Left hindlimb (tissue), 1 donor: ENCODE data around the gene TMCO4.

Experiments
- DNase-seq: peaks from one replicate; pipeline ENCODE4 v3.0.0-alpha.2; 2018

Gene TMCO4

GRCh38 chr1:19774180-19774785 is 25.4 kb downstream of the TMCO4 start:
- DNase-seq, result no peak

GRCh38 chr1:19773485-19773884 is 26.2 kb downstream of the TMCO4 start:
- no peak for DNase-seq

- no peak for DNase-seq
Observed at GRCh38 chr1:19772053-19772452, 27.7 kb downstream of the TMCO4 start.

- DNase-seq, result no peak
Observed at GRCh38 chr1:19771350-19771749, 28.4 kb downstream of the TMCO4 start.

- DNase-seq, result no peak
Observed at GRCh38 chr1:19770436-19771190, 29.1 kb downstream of the TMCO4 start.

GRCh38 chr1:19769211-19769932 is 30.3 kb downstream of the TMCO4 start:
- no peak for DNase-seq

GRCh38 chr1:19768353-19769210 is 31.1 kb downstream of the TMCO4 start:
- DNase-seq, result no peak

DNA sequence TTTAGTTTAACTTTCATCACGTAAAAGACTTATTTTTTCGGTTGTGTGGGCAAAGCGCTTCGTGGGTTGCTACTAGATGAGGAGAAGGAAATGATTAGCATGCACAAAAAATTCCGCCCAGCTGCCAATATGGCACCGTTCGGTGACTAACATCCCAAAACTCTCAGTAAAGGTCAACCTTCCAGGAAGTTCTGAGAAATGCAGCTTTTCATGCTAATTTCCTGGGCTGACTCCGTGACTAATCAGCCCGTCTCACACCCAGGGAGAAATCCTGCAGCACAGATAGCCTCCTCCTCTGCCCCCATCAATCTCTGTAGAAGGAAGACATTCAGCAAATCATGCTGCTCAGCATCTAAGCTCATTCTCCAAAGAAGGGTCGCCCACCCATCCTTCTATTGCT is 34.1 kb downstream of the TMCO4 start:
- DNase-seq, result no peak

DNA sequence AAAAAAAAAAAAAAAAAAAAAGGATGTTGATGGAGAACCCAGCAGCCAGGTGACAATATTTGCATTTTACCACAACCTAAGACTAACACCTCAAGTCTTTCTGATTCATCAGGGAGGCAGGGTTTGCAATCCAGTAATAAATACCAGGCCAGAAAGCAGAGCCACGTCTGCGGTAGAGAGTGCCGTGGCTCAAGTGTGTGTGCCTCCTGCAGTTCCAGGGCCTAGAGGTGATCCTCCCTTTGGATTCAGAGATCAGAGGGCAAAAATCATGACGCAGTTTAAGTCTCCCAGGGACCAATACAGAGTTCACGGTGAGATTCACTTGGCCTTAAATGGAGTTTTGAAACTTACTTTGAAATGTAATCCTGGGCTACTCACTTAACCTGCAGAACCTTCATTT is 34.9 kb downstream of the TMCO4 start:
- DNase-seq, result no peak

- no peak for DNase-seq
Observed at GRCh38 chr1:19762175-19762779, 37.4 kb downstream of the TMCO4 start.

- DNase-seq, result no peak
Observed at GRCh38 chr1:19759740-19760089, 40.0 kb downstream of the TMCO4 start.

- DNase-seq, result no peak
Observed at GRCh38 chr1:19758227-19758830, 41.4 kb downstream of the TMCO4 start.

- no peak for DNase-seq
Observed at GRCh38 chr1:19757641-19758040, 42.1 kb downstream of the TMCO4 start.

- no peak for DNase-seq
Observed at GRCh38 chr1:19756480-19756879, 43.2 kb downstream of the TMCO4 start.

- no peak for DNase-seq
Observed at GRCh38 chr1:19754482-19754881, 45.2 kb downstream of the TMCO4 start.

DNA sequence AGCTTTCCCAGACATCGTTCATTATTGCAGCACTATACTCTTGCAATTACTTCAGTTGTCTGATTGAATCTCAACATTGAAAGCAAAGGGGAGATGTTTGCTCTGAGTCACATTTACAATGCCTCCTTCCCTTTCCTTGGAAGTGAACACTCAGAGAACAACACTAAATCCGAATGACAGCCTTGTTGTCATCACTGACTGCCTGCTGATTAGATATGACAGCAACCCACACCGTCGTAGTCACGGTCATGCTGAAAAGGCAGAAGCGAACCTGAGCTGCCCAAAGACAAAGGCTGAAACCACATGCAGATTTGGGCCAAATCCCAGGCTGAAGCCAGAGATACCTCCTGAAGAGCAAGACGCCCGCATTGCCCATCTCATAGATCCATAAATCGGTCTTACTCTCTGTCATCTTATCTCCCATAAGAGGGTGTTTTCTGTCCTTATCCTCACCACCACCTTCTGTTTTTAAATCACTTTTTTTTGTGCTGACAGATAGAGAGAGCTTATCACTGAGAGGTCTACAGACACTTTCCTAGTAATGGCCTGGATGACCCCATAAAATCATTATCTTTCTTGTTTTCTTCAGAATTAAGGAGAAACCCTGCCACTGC is 47.5 kb downstream of the TMCO4 start:
- DNase-seq, result no peak

DNA sequence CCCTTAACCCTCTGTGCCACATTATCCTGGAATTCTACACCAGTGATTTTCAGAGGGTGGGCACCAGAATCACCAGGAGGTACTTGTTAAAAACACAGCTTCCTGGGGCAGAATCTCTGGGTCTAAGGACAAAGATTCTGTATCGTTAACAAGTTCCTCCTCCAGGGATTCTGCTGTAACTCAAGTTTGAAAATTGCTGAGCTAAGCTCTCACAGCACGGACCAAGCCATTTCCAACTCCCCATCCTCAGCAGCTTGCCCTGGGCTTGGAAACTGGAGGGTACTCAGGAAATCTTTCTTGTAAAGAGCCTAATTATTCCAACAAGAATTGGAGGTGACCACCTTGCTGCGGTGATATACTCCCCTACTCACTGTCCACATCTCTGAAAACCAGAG is 48.8 kb downstream of the TMCO4 start:
- no peak for DNase-seq

DNA sequence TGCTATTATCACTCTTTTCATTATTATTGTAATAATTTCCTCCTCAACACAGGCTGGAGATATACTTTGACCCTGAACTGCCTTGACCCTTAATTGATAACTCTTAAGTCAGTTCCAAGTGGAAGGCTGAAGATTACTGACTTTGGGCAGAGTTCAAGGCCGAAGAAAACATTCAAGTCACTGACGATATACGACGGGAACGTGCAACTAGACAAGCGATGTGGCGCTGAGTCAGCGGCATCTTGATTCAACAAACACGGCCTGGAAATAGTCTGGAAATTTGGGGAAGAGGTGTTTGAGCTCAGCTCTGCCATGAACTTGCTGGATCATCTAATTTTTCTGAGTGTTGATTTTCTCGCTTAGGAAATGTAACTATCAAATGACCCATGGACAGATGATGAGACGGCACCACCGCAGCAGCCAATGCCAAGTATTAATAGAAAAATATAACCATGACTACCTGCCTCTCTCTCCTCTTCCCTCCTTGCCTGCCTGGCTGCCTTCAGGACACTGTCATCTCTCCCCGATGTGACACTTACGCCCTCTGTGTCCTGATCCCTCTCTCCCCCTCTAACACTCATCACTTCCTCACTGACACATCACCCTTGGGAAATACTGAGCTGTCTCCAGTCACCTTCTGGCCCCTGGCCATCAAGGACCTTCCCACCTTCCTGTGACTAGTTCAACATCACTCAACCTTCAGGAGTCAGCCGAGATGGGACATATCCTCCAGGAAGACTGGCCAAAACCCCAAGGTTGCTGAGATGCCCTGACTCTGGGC is 49.4 kb downstream of the TMCO4 start:
- no peak for DNase-seq

DNA sequence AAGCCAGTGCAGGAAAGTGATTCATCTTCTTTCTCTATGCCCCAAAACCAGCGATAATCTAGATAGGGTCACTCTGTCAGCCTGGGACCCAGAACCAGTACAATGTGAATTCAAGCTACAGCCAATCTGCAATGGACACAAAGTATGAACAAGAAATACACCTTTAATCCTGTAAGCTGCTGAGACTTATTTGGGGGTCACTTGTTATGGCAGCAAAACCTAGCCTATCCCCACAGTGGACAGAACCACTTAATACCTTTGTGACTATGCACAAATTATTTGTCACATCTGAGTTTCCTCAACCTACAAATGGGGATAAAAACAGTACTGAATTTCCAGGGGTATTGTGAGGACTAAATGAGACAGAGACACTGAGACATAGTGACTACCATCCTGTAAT is 50.0 kb downstream of the TMCO4 start:
- no peak for DNase-seq

GRCh38 chr1:19747761-19748160 is 52.0 kb downstream of the TMCO4 start:
- DNase-seq, result no peak

- no peak for DNase-seq
Observed at GRCh38 chr1:19744886-19745285, 54.8 kb downstream of the TMCO4 start.
